ENCODE data around the gene C3orf80. TPM values are rescaled to one million over a fixed set of nuclear protein-coding genes. Genes with fewer than 3 reads are reported as not detected.
"Not testable (repeated sequence)": the region's sequence is repeated elsewhere in the genome, so short reads cannot be mapped to it uniquely, and the experiment has no call there.

C3orf80 gene
- polyA plus RNA-seq, 1 of the 3 experiments (the other 2 are of a cell fraction) = not detected

- CTCF ChIA-PET = no interaction called here
- Histone ChIP-seq H3K4me2 (no peak overlapping the region), H3K9ac (no peak overlapping the region; the same call in 1 of the 2 replicates), H3K79me2 (ENCODE audit: insufficient read depth) (no peaks in the 10 kb centered on the region), H3K4me3 (ENCODE audit: low read depth in 2 of 2, low read length in 1 of 2) (no peak overlapping the region), H3K36me3 (replicated peaks in 1 of 2; ENCODE audit: control insufficient read depth in 1 of 2, insufficient read depth in 2 of 2, low read length in 1 of 2) (no peaks in the 10 kb centered on the region), H3K9me3 (no peaks in the 10 kb centered on the region), H3K4me1 (ENCODE audit: control insufficient read depth in 1 of 2, insufficient read depth in 2 of 2, low read depth in 1 of 2, low read length in 1 of 2) (no peaks in the 10 kb centered on the region), H3K27me3 (ENCODE audit: insufficient read depth) (peaks cover under 1% of the 10 kb centered on the region; the same call in 1 of the 2 replicates), H2AFZ (ENCODE audit: low read depth) (no peak overlapping the region), H3K9me2 (no peaks in the 10 kb centered on the region), H3F3A (replicated peaks; ENCODE audit: insufficient read depth) (peaks cover 7% of the 10 kb centered on the region), H4K20me1 (ENCODE audit: insufficient read depth) (no peaks in the 10 kb centered on the region), H3K27ac (ENCODE audit: low read depth in 2 of 2, low read length in 1 of 2) (no peak overlapping the region)
- no peak for DNase-seq
- WGBS (ENCODE audit: low lambda C conversion rate) = 42% methylated on average over 3 of the region's 3 CpGs
- POLR2A ChIA-PET = no interaction called here
- no peak for TF ChIP-seq ELF1 (IDR thresholded peaks at IDR 0.05)
- TF ChIP-seq TAF1 (IDR thresholded peaks at IDR 0.05; ENCODE audit: borderline replicate concordance, low read depth, low read length) = no peak
- no peak for TF ChIP-seq MAX (IDR thresholded peaks at IDR 0.05; ENCODE audit: low read depth)
- no peak for TF ChIP-seq CHD2 (IDR thresholded peaks at IDR 0.05; ENCODE audit: low read length, partially characterized antibody)
- TF ChIP-seq RXRA (IDR thresholded peaks at IDR 0.05; ENCODE audit: borderline replicate concordance, low read depth) = no peak
- TF ChIP-seq GABPA (IDR thresholded peaks at IDR 0.05; ENCODE audit: low read depth) = no peak
- TF ChIP-seq POLR2AphosphoS5 (IDR thresholded peaks at IDR 0.05; ENCODE audit: low read depth, low read length) = no peak
- TF ChIP-seq USF2 (IDR thresholded peaks at IDR 0.05; ENCODE audit: borderline replicate concordance, low read depth, low read length) = no peak
- TF ChIP-seq FOSL2 (IDR thresholded peaks at IDR 0.05; ENCODE audit: borderline replicate concordance, low read depth) = no peak
- no peak for TF ChIP-seq EP300 (IDR thresholded peaks at IDR 0.05; ENCODE audit: borderline replicate concordance in 1 of 2, low read depth in 1 of 2, low read length in 1 of 2)
These were observed 6.8 kb downstream of the C3orf80 start for GRCh38 chr3:160232014-160232413.

GRCh38 chr3:160240719-160241118 is 15.5 kb downstream of the C3orf80 start:
- H3F3A ChIP-seq (replicated peaks; ENCODE audit: insufficient read depth); H3K4me2 ChIP-seq; POLR2A ChIA-PET; CTCF ChIA-PET; H2AFZ ChIP-seq (ENCODE audit: low read depth); H3K4me3 ChIP-seq (ENCODE audit: low read depth in 2 of 2, low read length in 1 of 2); H3K9me2 ChIP-seq; DNase-seq; H3K79me2 ChIP-seq (ENCODE audit: insufficient read depth); H3K4me1 ChIP-seq (ENCODE audit: control insufficient read depth in 1 of 2, insufficient read depth in 2 of 2, low read depth in 1 of 2, low read length in 1 of 2); H3K27me3 ChIP-seq (ENCODE audit: insufficient read depth); H3K9ac ChIP-seq; H3K27ac ChIP-seq (ENCODE audit: low read depth in 2 of 2, low read length in 1 of 2); H3K9me3 ChIP-seq; H3K36me3 ChIP-seq (replicated peaks in 1 of 2; ENCODE audit: control insufficient read depth in 1 of 2, insufficient read depth in 2 of 2, low read length in 1 of 2); H4K20me1 ChIP-seq (ENCODE audit: insufficient read depth): not testable (repeated sequence)
- WGBS (ENCODE audit: low lambda C conversion rate) = 74% methylated on average over 6 of the region's 6 CpGs

GRCh38 chr3:160245261-160245800 is 20.1 kb downstream of the C3orf80 start:
- DNase-seq = no peak
- Histone ChIP-seq H3K9ac (no peak overlapping the region), H3K9me2 (no peaks in the 10 kb centered on the region), H3K9me3 (no peaks in the 10 kb centered on the region), H3K4me2 (no peak overlapping the region), H3K4me3 (ENCODE audit: low read depth in 2 of 2, low read length in 1 of 2) (no peak overlapping the region), H3K27ac (ENCODE audit: low read depth in 2 of 2, low read length in 1 of 2) (no peak overlapping the region), H3K27me3 (ENCODE audit: insufficient read depth) (no peaks in the 10 kb centered on the region), H3F3A (replicated peaks; ENCODE audit: insufficient read depth) (no peaks in the 10 kb centered on the region), H3K4me1 (ENCODE audit: control insufficient read depth in 1 of 2, insufficient read depth in 2 of 2, low read depth in 1 of 2, low read length in 1 of 2) (no peaks in the 10 kb centered on the region), H3K79me2 (ENCODE audit: insufficient read depth) (no peaks in the 10 kb centered on the region), H3K36me3 (replicated peaks in 1 of 2; ENCODE audit: control insufficient read depth in 1 of 2, insufficient read depth in 2 of 2, low read length in 1 of 2) (no peaks in the 10 kb centered on the region), H4K20me1 (ENCODE audit: insufficient read depth) (no peaks in the 10 kb centered on the region), H2AFZ (ENCODE audit: low read depth) (no peak overlapping the region)
- WGBS (ENCODE audit: low lambda C conversion rate) = 91% methylated on average over 9 of the region's 9 CpGs
- CTCF ChIA-PET = no interaction called here
- no peak for TF ChIP-seq FOSL2 (IDR thresholded peaks at IDR 0.05; ENCODE audit: borderline replicate concordance, low read depth)
- no peak for TF ChIP-seq SMC3 (IDR thresholded peaks at IDR 0.05; ENCODE audit: low read depth, low read length)
- no peak for TF ChIP-seq MEF2A (IDR thresholded peaks at IDR 0.05; ENCODE audit: borderline replicate concordance, low read depth)
- TF ChIP-seq TEAD4 (IDR thresholded peaks at IDR 0.05; ENCODE audit: borderline replicate concordance, insufficient read depth) = no peak
- POLR2A ChIA-PET = no interaction called here

Data from SK-N-SH (cell line).